Measurements from ENCODE around the gene PAPPA. TPM values are rescaled to one million over a fixed set of nuclear protein-coding genes. Genes with fewer than 3 reads are reported as not detected.

Gene PAPPA
- total RNA-seq, 1 experiment from 2014 or later = 0.22 TPM

GRCh38 chr9:116175614-116176013, 22.0 kb downstream of the PAPPA start:
- ATAC-seq (no peak), DNase-seq (ENCODE audit: low spot score) (no peak)
- ChIA-PET POLR2A (no interaction called here), CTCF (no interaction called here)
- Mint-ChIP-seq H3K4me3 (no peak overlapping the region), H3K27me3 (ENCODE audit: low read depth) (peaks cover 22% of the 10 kb centered on the region), H3K4me1 (no peaks in the 10 kb centered on the region), H3K27ac (no peak overlapping the region), H3K36me3 (no peaks in the 10 kb centered on the region), H3K9me3 (no peaks in the 10 kb centered on the region)
- TF ChIP-seq MLX (CRISPR knock-in tag; IDR thresholded peaks at IDR 0.05) = no peak
- no peak for TF ChIP-seq RELA (CRISPR knock-in tag; IDR thresholded peaks at IDR 0.05; ENCODE audit: borderline replicate concordance)
- TF ChIP-seq ZNF232 (CRISPR knock-in tag; IDR thresholded peaks at IDR 0.05) = no peak

GRCh38 chr9:116178481-116179211, 25.1 kb downstream of the PAPPA start:
- Mint-ChIP-seq H3K27me3 (ENCODE audit: low read depth) (peaks cover 24% of the 10 kb centered on the region), H3K9me3 (no peaks in the 10 kb centered on the region), H3K27ac (no peak overlapping the region), H3K4me1 (no peaks in the 10 kb centered on the region), H3K4me3 (no peak overlapping the region), H3K36me3 (no peaks in the 10 kb centered on the region)
- CTCF ChIA-PET = interaction anchor here (0.8 to 2.0 kb wide), 2 partner anchors 14 to 26 kb away, joined by 3 to 4 read pairs; no protein-coding TSS in a partner anchor
- POLR2A ChIA-PET = no interaction called here
- DNase-seq (ENCODE audit: low spot score) (no peak), ATAC-seq (no peak)
- TF ChIP-seq MLX (CRISPR knock-in tag; IDR thresholded peaks at IDR 0.05) (no peak), JUN (CRISPR knock-in tag; IDR thresholded peaks at IDR 0.05) (no peak), ZMAT4 (CRISPR knock-in tag; IDR thresholded peaks at IDR 0.05) (no peak), ZNF281 (CRISPR knock-in tag; IDR thresholded peaks at IDR 0.05) (no peak), CBFB (CRISPR knock-in tag; IDR thresholded peaks at IDR 0.05; ENCODE audit: low read depth) (no peak), FOXJ3 (CRISPR knock-in tag; IDR thresholded peaks at IDR 0.05; ENCODE audit: borderline replicate concordance) (no peak)

GRCh38 chr9:116179568-116179967, 26.0 kb downstream of the PAPPA start:
- Mint-ChIP-seq H3K36me3 (no peaks in the 10 kb centered on the region), H3K27me3 (ENCODE audit: low read depth) (peaks cover 23% of the 10 kb centered on the region), H3K9me3 (no peaks in the 10 kb centered on the region), H3K27ac (no peak overlapping the region), H3K4me1 (no peaks in the 10 kb centered on the region), H3K4me3 (no peak overlapping the region)
- POLR2A ChIA-PET = no interaction called here
- ATAC-seq (no peak), DNase-seq (ENCODE audit: low spot score) (no peak)
- CTCF ChIA-PET = interaction anchor here (1.5 to 2.0 kb wide), 2 partner anchors 17 to 27 kb away, joined by 3 to 4 read pairs; no protein-coding TSS in a partner anchor
- TF ChIP-seq NFYB (CRISPR knock-in tag; conservative IDR thresholded peaks at IDR 0.05; ENCODE audit: low read depth) (no peak), E2F5 (CRISPR knock-in tag; IDR thresholded peaks at IDR 0.05) (no peak), KAT7 (CRISPR knock-in tag; IDR thresholded peaks at IDR 0.05; ENCODE audit: borderline replicate concordance) (no peak), ATF1 (CRISPR knock-in tag; IDR thresholded peaks at IDR 0.05) (no peak), ZNF532 (CRISPR knock-in tag; IDR thresholded peaks at IDR 0.05; ENCODE audit: borderline replicate concordance) (no peak), OVOL2 (CRISPR knock-in tag; IDR thresholded peaks at IDR 0.05; ENCODE audit: borderline replicate concordance) (no peak), PRDM15 (CRISPR knock-in tag; IDR thresholded peaks at IDR 0.05) (no peak), ZNF423 (CRISPR knock-in tag; IDR thresholded peaks at IDR 0.05) (no peak), ZNF219 (CRISPR knock-in tag; IDR thresholded peaks at IDR 0.05; ENCODE audit: borderline replicate concordance) (no peak)

Data from WTC11 (cell line).